ENCODE measurements around the gene MAP1S. TPM values are rescaled to one million over a fixed set of nuclear protein-coding genes. Genes with fewer than 3 reads are reported as not detected.

MAP1S gene
- total RNA-seq, 1 donor from 2014 or later: 8.9 TPM

GRCh38 chr19:17721111-17721628 lies 1.9 kb downstream of the MAP1S start:
- TF ChIP-seq EZH2phosphoT487 (IDR thresholded peaks at IDR 0.05) (no peak), CTCF (IDR thresholded peaks at IDR 0.05) (no peak), EZH2 (IDR thresholded peaks at IDR 0.05) (no peak)
- H3K27me3 Mint-ChIP-seq (ENCODE audit: insufficient read depth, low read depth): peaks cover 13% of the 10 kb centered on the region
- no peak overlapping the region for H3K27ac Mint-ChIP-seq
- no peak for DNase-seq (ENCODE audit: low spot score)
- no peaks in the 10 kb centered on the region for H3K9me3 ChIP-seq (ENCODE audit: low read depth)
- H3K4me1 ChIP-seq: peaks cover 16% of the 10 kb centered on the region
- H3F3A ChIP-seq (ENCODE audit: low read depth): peaks cover 15% of the 10 kb centered on the region
- peak overlapping the region; percentile 99 for H3K4me2 ChIP-seq
- H2AFZ ChIP-seq (replicated peaks): no peak overlapping the region
- H3K27me3 ChIP-seq: no peaks in the 10 kb centered on the region
- no peak overlapping the region for H3K27ac ChIP-seq
- H3K79me2 ChIP-seq (ENCODE audit: low read depth): peaks cover 53% of the 10 kb centered on the region
- H4K20me1 ChIP-seq (ENCODE audit: low read depth): peaks cover 41% of the 10 kb centered on the region
- H3K4me3 ChIP-seq: no peak overlapping the region
- no peaks in the 10 kb centered on the region for H3K9me3 Mint-ChIP-seq
- H3K4me3 Mint-ChIP-seq: peak overlapping the region; percentile 85
- peaks cover 30% of the 10 kb centered on the region for H3K4me1 Mint-ChIP-seq
- peaks cover 12% of the 10 kb centered on the region for H3K36me3 Mint-ChIP-seq
- H3K9ac ChIP-seq: no peak overlapping the region
- no peaks in the 10 kb centered on the region for H3K36me3 ChIP-seq

- Histone ChIP-seq H4K20me1 (ENCODE audit: low read depth) (peaks cover 46% of the 10 kb centered on the region), H2AFZ (replicated peaks) (no peak overlapping the region), H3F3A (ENCODE audit: low read depth) (peaks cover 10% of the 10 kb centered on the region), H3K27ac (no peak overlapping the region), H3K4me1 (peaks cover 16% of the 10 kb centered on the region), H3K4me3 (no peak overlapping the region), H3K27me3 (no peaks in the 10 kb centered on the region), H3K9me3 (ENCODE audit: low read depth) (no peaks in the 10 kb centered on the region), H3K4me2 (no peak overlapping the region), H3K79me2 (ENCODE audit: low read depth) (peaks cover 57% of the 10 kb centered on the region), H3K36me3 (no peaks in the 10 kb centered on the region), H3K9ac (no peak overlapping the region)
- Mint-ChIP-seq H3K27me3 (ENCODE audit: insufficient read depth, low read depth) (peaks cover 13% of the 10 kb centered on the region), H3K9me3 (no peaks in the 10 kb centered on the region), H3K27ac (no peak overlapping the region), H3K4me1 (peaks cover 30% of the 10 kb centered on the region), H3K4me3 (peak overlapping the region; percentile 85), H3K36me3 (peaks cover 12% of the 10 kb centered on the region)
- no peak for TF ChIP-seq EZH2phosphoT487 (IDR thresholded peaks at IDR 0.05)
- no peak for TF ChIP-seq CTCF (IDR thresholded peaks at IDR 0.05)
- TF ChIP-seq EZH2 (IDR thresholded peaks at IDR 0.05): no peak
- no peak for DNase-seq (ENCODE audit: low spot score)
Measured at GRCh38 chr19:17721821-17722220, 2.5 kb downstream of the MAP1S start.

DNA sequence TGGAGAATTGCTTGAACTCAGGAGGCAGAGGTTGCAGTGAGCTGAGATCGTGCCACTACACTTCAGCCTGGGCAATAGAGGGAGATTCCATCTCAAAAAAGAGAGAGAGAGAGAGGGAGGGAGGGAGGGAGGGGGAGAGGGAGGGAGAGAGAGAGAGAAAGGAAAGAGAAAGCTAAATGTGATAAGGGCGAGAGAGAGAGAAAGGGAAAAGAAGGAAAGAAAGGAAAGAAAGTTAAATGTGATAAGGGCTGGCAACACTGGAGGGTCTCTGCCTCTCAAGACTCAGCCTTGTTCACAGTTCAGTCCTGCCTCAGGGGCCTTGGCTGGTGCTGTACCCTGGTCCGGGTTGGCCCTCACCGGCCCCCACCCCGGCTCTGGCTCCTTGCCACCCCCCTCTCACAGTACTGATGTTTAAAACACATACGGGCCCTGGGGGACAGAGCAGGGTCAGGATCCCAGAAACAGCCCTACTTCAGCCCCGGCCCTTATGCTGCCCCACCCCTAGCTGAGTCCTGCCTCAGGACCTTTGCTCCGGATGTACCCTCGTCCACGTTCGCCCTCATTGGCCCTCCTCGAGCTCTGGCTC lies 3.5 kb downstream of the MAP1S start:
- Mint-ChIP-seq H3K4me3 (no peak overlapping the region), H3K36me3 (peaks cover 12% of the 10 kb centered on the region)

More for the DNA sequence above, 3.5 kb downstream of the MAP1S start:
- Histone ChIP-seq H3K27ac (no peak overlapping the region), H3K4me1 (peaks cover 16% of the 10 kb centered on the region), H3K27me3 (no peaks in the 10 kb centered on the region), H3K4me3 (no peak overlapping the region), H3F3A (ENCODE audit: low read depth) (peaks cover 10% of the 10 kb centered on the region), H3K36me3 (no peaks in the 10 kb centered on the region), H3K9ac (no peak overlapping the region), H4K20me1 (ENCODE audit: low read depth) (peaks cover 48% of the 10 kb centered on the region), H3K79me2 (ENCODE audit: low read depth) (peaks cover 61% of the 10 kb centered on the region), H2AFZ (replicated peaks) (no peak overlapping the region), H3K4me2 (no peak overlapping the region), H3K9me3 (ENCODE audit: low read depth) (no peaks in the 10 kb centered on the region)
- Mint-ChIP-seq H3K27me3 (ENCODE audit: insufficient read depth, low read depth) (peaks cover 11% of the 10 kb centered on the region), H3K4me1 (peaks cover 23% of the 10 kb centered on the region), H3K9me3 (no peaks in the 10 kb centered on the region), H3K27ac (no peak overlapping the region)
- no peak for TF ChIP-seq EZH2phosphoT487 (IDR thresholded peaks at IDR 0.05)
- no peak for TF ChIP-seq EZH2 (IDR thresholded peaks at IDR 0.05)
- no peak for TF ChIP-seq CTCF (IDR thresholded peaks at IDR 0.05)
- DNase-seq (ENCODE audit: low spot score): no peak
